HG03439 (cell line): Measurements from ENCODE around the gene PTPN2.
"Not testable (repeated sequence)": the region's sequence is repeated elsewhere in the genome, so short reads cannot be mapped to it uniquely, and the experiment has no call there.

Experiments
- ATAC-seq: cut with Tn5 transposase; IDR thresholded peaks from one replicate; pipeline ENCODE4 v1.9.1; 2021; ENCODE audit warnings: mild to moderate bottlenecking, moderate library complexity; ENCODE audit not compliant: unreplicated experiment

PTPN2 gene

GRCh38 chr18:12776821-12777471, 107.1 kb downstream of the PTPN2 start:
- no peak for ATAC-seq

GRCh38 chr18:12776415-12776814, 107.6 kb downstream of the PTPN2 start:
- not testable (repeated sequence) for ATAC-seq

- no peak for ATAC-seq
Measured at GRCh38 chr18:12774982-12775381, 109.1 kb downstream of the PTPN2 start.

GRCh38 chr18:12773369-12773768, 110.7 kb downstream of the PTPN2 start:
- no peak for ATAC-seq

- ATAC-seq: no peak
Measured at GRCh38 chr18:12772111-12772510, 111.9 kb downstream of the PTPN2 start.

- ATAC-seq: no peak
Measured at GRCh38 chr18:12770469-12771219, 113.4 kb downstream of the PTPN2 start.

- no peak for ATAC-seq
Measured at GRCh38 chr18:12769644-12770440, 114.2 kb downstream of the PTPN2 start.

- no peak for ATAC-seq
Measured at GRCh38 chr18:12769136-12769535, 114.9 kb downstream of the PTPN2 start.

- no peak for ATAC-seq
Measured at GRCh38 chr18:12768625-12769024, 115.4 kb downstream of the PTPN2 start.

- ATAC-seq: no peak
Measured at GRCh38 chr18:12767580-12768155, 116.4 kb downstream of the PTPN2 start.

GRCh38 chr18:12766986-12767433, 117.0 kb downstream of the PTPN2 start:
- no peak for ATAC-seq

- no peak for ATAC-seq
Measured at GRCh38 chr18:12765586-12765985, 118.5 kb downstream of the PTPN2 start.

- no peak for ATAC-seq
Measured at GRCh38 chr18:12765126-12765525, 118.9 kb downstream of the PTPN2 start.

- ATAC-seq: not testable (repeated sequence)
Measured at GRCh38 chr18:12758566-12758965, 125.5 kb downstream of the PTPN2 start.

GRCh38 chr18:12756619-12757239, 127.3 kb downstream of the PTPN2 start:
- not testable (repeated sequence) for ATAC-seq

- not testable (repeated sequence) for ATAC-seq
Measured at GRCh38 chr18:12755606-12756005, 128.4 kb downstream of the PTPN2 start.

GRCh38 chr18:12754511-12754910, 129.5 kb downstream of the PTPN2 start:
- no peak for ATAC-seq

- no peak for ATAC-seq
Measured at GRCh38 chr18:12751891-12752290, 132.1 kb downstream of the PTPN2 start.

- no peak for ATAC-seq
Measured at GRCh38 chr18:12751503-12751884, 132.5 kb downstream of the PTPN2 start.

GRCh38 chr18:12750715-12751502, 133.1 kb downstream of the PTPN2 start:
- ATAC-seq: no peak
